Keratinocyte (primary cell): ENCODE data around the gene AQP2.

Experiments
- EZH2 ChIP-seq: IDR thresholded peaks from one replicate; pipeline ENCODE4 v1.6.1; 2012; ENCODE audit warnings: inconsistent platforms, mild to moderate bottlenecking, low read length, moderate library complexity
- TF ChIP-seq, protein P1 (sequence below), 3 experiments: IDR thresholded peaks in 1 of 3; conservative IDR thresholded peaks in 1 of 3; optimal IDR thresholded peaks in 1 of 3; 2 replicates in 2 of 3; 3 replicates in 1 of 3; pipeline versions ENCODE3 to v1.5.1; 2011; ENCODE audit warnings: low read length in 3 of 3, mild to moderate bottlenecking in 3 of 3, moderate library complexity in 2 of 3, control low read depth in 1 of 3, inconsistent platforms in 1 of 3; ENCODE audit not compliant: insufficient read depth in 2 of 3; ENCODE audit errors: extremely low read depth in 1 of 3

DNA sequence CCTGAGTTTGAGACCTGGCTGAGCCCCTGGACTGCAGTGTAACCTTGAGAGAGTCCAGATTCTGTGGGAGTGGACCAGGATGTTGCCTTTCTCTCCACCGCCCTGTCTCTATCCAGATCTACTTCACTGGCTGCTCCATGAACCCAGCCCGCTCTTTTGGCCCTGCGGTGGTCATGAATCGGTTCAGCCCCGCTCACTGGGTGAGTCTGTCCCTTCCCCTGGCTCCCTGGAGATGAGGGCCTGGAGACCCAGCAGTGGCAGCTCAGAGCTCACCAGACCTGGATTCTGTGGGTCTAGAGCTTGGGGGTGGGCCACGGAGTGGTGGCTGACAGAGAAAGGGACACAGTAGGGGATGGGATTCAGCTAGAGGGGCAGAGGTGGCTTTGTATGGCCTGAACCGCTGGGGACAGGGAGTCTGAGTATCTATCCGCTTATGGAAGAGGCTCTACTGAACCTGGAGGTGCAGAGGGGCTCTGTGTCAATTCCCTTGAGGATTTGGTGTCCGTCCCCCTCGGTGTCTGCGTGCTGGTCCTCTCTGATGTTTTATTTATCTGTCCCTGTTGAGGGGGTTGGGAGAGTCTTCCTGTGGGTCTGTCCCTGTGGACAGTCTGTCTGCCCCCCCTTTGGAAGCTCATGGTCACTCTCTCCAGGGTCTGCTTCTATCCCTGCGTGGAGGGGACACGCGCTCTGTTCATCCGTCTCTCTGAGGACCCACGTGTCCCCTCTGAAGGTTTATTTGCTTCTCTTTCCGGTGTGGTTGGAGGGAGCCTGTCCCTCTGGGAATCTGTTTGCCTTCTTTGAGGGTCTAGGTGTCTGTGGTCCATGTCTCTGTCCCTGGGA lies 13.7 kb downstream of the AQP2 start:
- TF ChIP-seq, protein P1, sequence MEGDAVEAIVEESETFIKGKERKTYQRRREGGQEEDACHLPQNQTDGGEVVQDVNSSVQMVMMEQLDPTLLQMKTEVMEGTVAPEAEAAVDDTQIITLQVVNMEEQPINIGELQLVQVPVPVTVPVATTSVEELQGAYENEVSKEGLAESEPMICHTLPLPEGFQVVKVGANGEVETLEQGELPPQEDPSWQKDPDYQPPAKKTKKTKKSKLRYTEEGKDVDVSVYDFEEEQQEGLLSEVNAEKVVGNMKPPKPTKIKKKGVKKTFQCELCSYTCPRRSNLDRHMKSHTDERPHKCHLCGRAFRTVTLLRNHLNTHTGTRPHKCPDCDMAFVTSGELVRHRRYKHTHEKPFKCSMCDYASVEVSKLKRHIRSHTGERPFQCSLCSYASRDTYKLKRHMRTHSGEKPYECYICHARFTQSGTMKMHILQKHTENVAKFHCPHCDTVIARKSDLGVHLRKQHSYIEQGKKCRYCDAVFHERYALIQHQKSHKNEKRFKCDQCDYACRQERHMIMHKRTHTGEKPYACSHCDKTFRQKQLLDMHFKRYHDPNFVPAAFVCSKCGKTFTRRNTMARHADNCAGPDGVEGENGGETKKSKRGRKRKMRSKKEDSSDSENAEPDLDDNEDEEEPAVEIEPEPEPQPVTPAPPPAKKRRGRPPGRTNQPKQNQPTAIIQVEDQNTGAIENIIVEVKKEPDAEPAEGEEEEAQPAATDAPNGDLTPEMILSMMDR (optimal IDR thresholded peaks at IDR 0.05 in 1 of 3, IDR thresholded peaks at IDR 0.05 in 1 of 3, conservative IDR thresholded peaks at IDR 0.05 in 1 of 3; ENCODE audit: extremely low read depth in 1 of 3, insufficient read depth in 2 of 3, low read length in 3 of 3): no peak
- no peak for TF ChIP-seq EZH2
